ENCODE data around the gene XPNPEP3. TPM values are rescaled to one million over a fixed set of nuclear protein-coding genes. Genes with fewer than 3 reads are reported as not detected.

Gene XPNPEP3
- polyA plus RNA-seq, 1 of the 3 experiments (the other 2 are of a cell fraction) = 8.6 TPM

GRCh38 chr22:40818747-40819598 lies 38.0 kb upstream of the XPNPEP3 start, which contains the start of gene SLC25A17 (continued):
- TF ChIP-seq RCOR1 (IDR thresholded peaks at IDR 0.05; ENCODE audit: low read length) = no peak
- TF ChIP-seq RAD21 (IDR thresholded peaks at IDR 0.05; ENCODE audit: low read length) = no peak
- TF ChIP-seq NFIC (IDR thresholded peaks at IDR 0.05; ENCODE audit: borderline replicate concordance) = no peak
- TF ChIP-seq RFX5 (IDR thresholded peaks at IDR 0.05; ENCODE audit: low read length) = no peak
- no peak for TF ChIP-seq TEAD4 (IDR thresholded peaks at IDR 0.05; ENCODE audit: borderline replicate concordance, insufficient read depth)
- TF ChIP-seq POLR2AphosphoS5 (IDR thresholded peaks at IDR 0.05; ENCODE audit: low read depth, low read length) = peak; percentile 11; the same call in 1 of the 2 replicates
- no peak for TF ChIP-seq REST (IDR thresholded peaks at IDR 0.05; ENCODE audit: low read depth, low read length)

- H3K4me3 ChIP-seq (ENCODE audit: low read depth in 2 of 2, low read length in 1 of 2) = peak overlapping the region; percentile 42 to 57
- H3K4me2 ChIP-seq = peak overlapping the region; percentile 79
- no peaks in the 10 kb centered on the region for H3K9me3 ChIP-seq
- 15% methylated on average over 4 of the region's 4 CpGs for WGBS (ENCODE audit: low lambda C conversion rate)
- DNase-seq = peak; percentile 8
- peaks cover 5 to 15% of the 10 kb centered on the region in 2 experiments for H3K36me3 ChIP-seq (replicated peaks in 1 of 2; ENCODE audit: control insufficient read depth in 1 of 2, insufficient read depth in 2 of 2, low read length in 1 of 2)
- H3K27ac ChIP-seq (ENCODE audit: low read depth in 2 of 2, low read length in 1 of 2) = peak overlapping the region; percentile 55 to 60; a peak in 3 of 4 replicates
- H3K27me3 ChIP-seq (ENCODE audit: insufficient read depth) = no peaks in the 10 kb centered on the region
- peak overlapping the region; percentile 73 for H2AFZ ChIP-seq (ENCODE audit: low read depth)
- H3F3A ChIP-seq (replicated peaks; ENCODE audit: insufficient read depth) = peaks cover 5% of the 10 kb centered on the region
- ChIA-PET POLR2A (no interaction called here), CTCF (interaction anchor here (0.7 kb wide), 1 partner anchor 54 kb away, joined by 3 read pairs; no protein-coding TSS in a partner anchor)
- peaks cover 31% of the 10 kb centered on the region for H3K79me2 ChIP-seq (ENCODE audit: insufficient read depth)
- no peak overlapping the region; the same call in 1 of the 2 replicates for H3K9ac ChIP-seq
- no peaks in the 10 kb centered on the region for H3K9me2 ChIP-seq
- no peaks in the 10 kb centered on the region for H4K20me1 ChIP-seq (ENCODE audit: insufficient read depth)
- H3K4me1 ChIP-seq (ENCODE audit: control insufficient read depth in 1 of 2, insufficient read depth in 2 of 2, low read depth in 1 of 2, low read length in 1 of 2) = peaks cover 0 to 5% of the 10 kb centered on the region in 2 experiments; a peak in 2 of 4 replicates
- TF ChIP-seq EZH2phosphoT487 (IDR thresholded peaks at IDR 0.05; ENCODE audit: borderline replicate concordance, low read depth) = no peak
Observed at GRCh38 chr22:40819599-40820140, 37.3 kb upstream of the XPNPEP3 start.

GRCh38 chr22:40823426-40823825 lies 33.5 kb upstream of the XPNPEP3 start:
- DNase-seq = no peak
- no peak overlapping the region for H3K27ac ChIP-seq (ENCODE audit: low read depth in 2 of 2, low read length in 1 of 2)
- 100% methylated on average over 1 of the region's 1 CpG for WGBS (ENCODE audit: low lambda C conversion rate)
- H2AFZ ChIP-seq (ENCODE audit: low read depth) = no peak overlapping the region
- POLR2A ChIA-PET = no interaction called here
- H3K4me2 ChIP-seq = no peak overlapping the region
- no peaks in the 10 kb centered on the region for H3K9me2 ChIP-seq
- no peaks in the 10 kb centered on the region for H4K20me1 ChIP-seq (ENCODE audit: insufficient read depth)
- H3K36me3 ChIP-seq (replicated peaks in 1 of 2; ENCODE audit: control insufficient read depth in 1 of 2, insufficient read depth in 2 of 2, low read length in 1 of 2) = peaks cover 12 to 26% of the 10 kb centered on the region in 2 experiments
- no peak overlapping the region for H3K9ac ChIP-seq
- H3F3A ChIP-seq (replicated peaks; ENCODE audit: insufficient read depth) = peaks cover 5% of the 10 kb centered on the region
- no peaks in the 10 kb centered on the region for H3K27me3 ChIP-seq (ENCODE audit: insufficient read depth)
- H3K4me3 ChIP-seq (ENCODE audit: low read depth in 2 of 2, low read length in 1 of 2) = no peak overlapping the region
- H3K79me2 ChIP-seq (ENCODE audit: insufficient read depth) = peaks cover 7% of the 10 kb centered on the region
- CTCF ChIA-PET = interaction anchor here (0.6 kb wide), 1 partner anchor 12 kb away, joined by 3 read pairs; no protein-coding TSS in a partner anchor
- TF ChIP-seq FOXM1 (IDR thresholded peaks at IDR 0.05; ENCODE audit: low read depth) (no peak), NRF1 (IDR thresholded peaks at IDR 0.05; ENCODE audit: low read depth, low read length) (no peak), MXI1 (IDR thresholded peaks at IDR 0.05; ENCODE audit: low read depth, low read length) (no peak), CTCF (IDR thresholded peaks at IDR 0.05) (no peak), SMC3 (IDR thresholded peaks at IDR 0.05; ENCODE audit: low read depth, low read length) (no peak), USF2 (IDR thresholded peaks at IDR 0.05; ENCODE audit: borderline replicate concordance, low read depth, low read length) (no peak), RCOR1 (IDR thresholded peaks at IDR 0.05; ENCODE audit: low read length) (no peak)
- no peaks in the 10 kb centered on the region; a peak in 2 of 4 replicates for H3K4me1 ChIP-seq (ENCODE audit: control insufficient read depth in 1 of 2, insufficient read depth in 2 of 2, low read depth in 1 of 2, low read length in 1 of 2)
- H3K9me3 ChIP-seq = no peaks in the 10 kb centered on the region

All from SK-N-SH (cell line).